H1 (cell line): ENCODE data around the gene NFXL1. TPM values are rescaled to one million over a fixed set of nuclear protein-coding genes. Genes with fewer than 3 reads are reported as not detected.

ENCODE experiments used
- BACH1 ChIP-seq: IDR thresholded peaks from 2 replicates; pipeline ENCODE4 v1.6.1; 2012; ENCODE audit warnings: low read length, improper control_type of control experiment
- BRCA1 ChIP-seq: IDR thresholded peaks from 2 replicates; pipeline ENCODE4 v1.6.1; 2012; ENCODE audit warnings: low read depth, low read length, improper control_type of control experiment
- CHD1 ChIP-seq: IDR thresholded peaks from 2 replicates; pipeline ENCODE4 v1.6.1; 2012; ENCODE audit warnings: low read depth, low read length, improper control_type of control experiment
- CREB1 ChIP-seq: IDR thresholded peaks from 2 replicates; pipeline ENCODE4 v1.6.1; 2012; ENCODE audit warnings: inconsistent platforms
- CTBP2 ChIP-seq: IDR thresholded peaks from 2 replicates; pipeline ENCODE4 v1.7.0; 2011; ENCODE audit warnings: borderline replicate concordance, mild to moderate bottlenecking, moderate library complexity, mixed read lengths, low read length; ENCODE audit not compliant: insufficient read depth, insufficient read length
- CTCF ChIP-seq, 3 experiments: IDR thresholded peaks; 1 replicate in 2 of 3; 2 replicates in 1 of 3; pipeline versions ENCODE4 v1.5.1 to v1.6.1; 2011; ENCODE audit warnings: low read length in 3 of 3, mild to moderate bottlenecking in 3 of 3, inconsistent platforms in 2 of 3, low read depth in 1 of 3, moderate library complexity in 1 of 3; ENCODE audit not compliant: insufficient read depth in 1 of 3; ENCODE audit errors: control extremely low read depth in 1 of 3
- E2F6 ChIP-seq: IDR thresholded peaks from 2 replicates; pipeline ENCODE4 v1.6.1; 2012; ENCODE audit warnings: inconsistent platforms
- HDAC2 ChIP-seq, 2 experiments: fragments of 300-600 bp in 1 of 2; sonication (generic) in 1 of 2; IDR thresholded peaks; 2 replicates each; pipeline ENCODE4 v1.6.1; 2011 to 2012; ENCODE audit warnings: low read depth in 2 of 2, low read length in 2 of 2, mild to moderate bottlenecking in 2 of 2, moderate library complexity in 2 of 2, borderline replicate concordance in 1 of 2, inconsistent platforms in 1 of 2
- HDAC6 ChIP-seq: IDR thresholded peaks from one replicate; pipeline ENCODE4 v1.7.1; 2012; ENCODE audit warnings: low read depth, mild to moderate bottlenecking, inconsistent platforms, low read length, moderate library complexity
- JUND ChIP-seq: IDR thresholded peaks from 2 replicates; pipeline ENCODE4 v1.6.1; 2011; ENCODE audit warnings: mild to moderate bottlenecking, improper control_type of control experiment, low read length
- KDM1A ChIP-seq: fragments of 200-600, 300-600 bp; sonication (generic); IDR thresholded peaks from 2 replicates; pipeline ENCODE4 v1.7.1; 2016; ENCODE audit warnings: mild to moderate bottlenecking, low read length, borderline replicate concordance
- KDM4A ChIP-seq: IDR thresholded peaks from one replicate; pipeline ENCODE4 v1.7.1; 2012; ENCODE audit warnings: low read depth, mild to moderate bottlenecking, moderate library complexity, low read length, inconsistent platforms; ENCODE audit not compliant: severe bottlenecking
- MAFK ChIP-seq: IDR thresholded peaks from 2 replicates; pipeline ENCODE4 v1.6.1; 2012; ENCODE audit warnings: low read depth, mild to moderate bottlenecking, improper control_type of control experiment, low read length
- MAX ChIP-seq: IDR thresholded peaks from 2 replicates; pipeline ENCODE4 v1.6.1; 2012; ENCODE audit warnings: inconsistent platforms
- RAD21 ChIP-seq, 2 experiments: IDR thresholded peaks in 1 of 2; conservative IDR thresholded peaks in 1 of 2; 2 replicates each; pipeline ENCODE4 v1.6.1; 2011; ENCODE audit warnings: low read depth in 2 of 2, low read length in 2 of 2, improper control_type of control experiment in 1 of 2, inconsistent platforms in 1 of 2, mild to moderate bottlenecking in 1 of 2, moderate library complexity in 1 of 2
- SIRT6 ChIP-seq: IDR thresholded peaks from one replicate; pipeline ENCODE4 v1.7.1; 2012; ENCODE audit warnings: low read length, inconsistent platforms
- SP4 ChIP-seq: IDR thresholded peaks from 2 replicates; pipeline ENCODE4 v1.6.1; 2012; ENCODE audit warnings: low read length, inconsistent platforms
- SUZ12 ChIP-seq: fragments of 200-600 bp; sonication (generic); IDR thresholded peaks from 2 replicates; pipeline ENCODE4 v1.6.1; 2012; ENCODE audit warnings: mild to moderate bottlenecking, inconsistent platforms, low read length, moderate library complexity, mixed read lengths
- USF2 ChIP-seq: IDR thresholded peaks from 2 replicates; pipeline ENCODE4 v1.6.1; 2011; ENCODE audit warnings: low read length, improper control_type of control experiment
- polyA plus RNA-seq, 7 experiments: library from polyadenylated mRNA; depleted of rRNA in 3 of 7; stranded (reverse) in 5 of 7; unstranded in 2 of 7; fragments of >200 nt in 5 of 7; fragments of 200-250 nt in 2 of 7; gene quantifications; 1 replicate in 5 of 7; 2 replicates in 1 of 7; 4 replicates in 1 of 7; pipeline versions ENCODE4 v1.2.1 to v1.2.3, GENCODE V29; 2011 to 2013; ENCODE audit warnings: missing spikeins in 2 of 7, mixed read lengths in 2 of 7
- total RNA-seq: library from RNA; stranded (reverse); fragmentation: NEBNext Ultra II Directional; extraction: Animal tissue kit (Norgen Biotek cat#: 25700); gene quantifications from 2 replicates; pipeline ENCODE4 v1.2.1, GENCODE V29; 2021

The NFXL1 gene
- total and polyA plus RNA-seq, 2 of the 8 experiments (the other 6 are each of a cell fraction or from before 2014, with no cell fraction given): 10.0 to 29.5 TPM

GRCh38 chr4:47914220-47914925 lies at the start of gene NFXL1 (continued):
- TF ChIP-seq RAD21 (IDR thresholded peaks at IDR 0.05 in 1 of 2, conservative IDR thresholded peaks at IDR 0.05 in 1 of 2; ENCODE audit: low read depth in 2 of 2, low read length in 2 of 2) (no peak), CHD1 (no peak; the same call in 1 of the 2 replicates), HDAC2 (IDR thresholded peaks at IDR 0.05; ENCODE audit: borderline replicate concordance in 1 of 2, low read depth in 2 of 2, low read length in 2 of 2) (0 out of 4 replicates have a peak, but pooled peaks of 1 of the 2 experiments have one; percentile 31), BACH1 (peak; percentile 49), HDAC6 (no peak), USF2 (no peak), SIRT6 (no peak), MAX (peak; percentile 91), CREB1 (peak; percentile 72; the same call in 1 of the 2 replicates), KDM1A (no peak), KDM4A (peak; percentile 84), SUZ12 (no peak), E2F6 (no peak), MAFK (no peak), BRCA1 (no peak), CTBP2 (no peak), JUND (no peak), CTCF (IDR thresholded peaks at IDR 0.05; ENCODE audit: control extremely low read depth in 1 of 3, insufficient read depth in 1 of 3, low read depth in 1 of 3, low read length in 3 of 3) (no peak), SP4 (no peak)
